ENCODE data around the gene TPST1. TPM values are rescaled to one million over a fixed set of nuclear protein-coding genes. Genes with fewer than 3 reads are reported as not detected.

TPST1 gene
- total RNA-seq, 1 experiment from 2014 or later = 15.9 TPM

- H4K5ac ChIP-seq (ENCODE audit: insufficient read length, low read depth, low read length) = no peak overlapping the region
- H2BK20ac ChIP-seq (ENCODE audit: low read depth, low read length, poor library complexity, severe bottlenecking) = no peak overlapping the region
- no peak overlapping the region for H3K18ac ChIP-seq (ENCODE audit: insufficient read length, low read depth, low read length)
- H3K23ac ChIP-seq (ENCODE audit: insufficient read length, low read depth, low read length) = no peak overlapping the region
- H4K91ac ChIP-seq (ENCODE audit: insufficient read length, low read depth, low read length) = no peak overlapping the region
- Mint-ChIP-seq H3K27me3 (ENCODE audit: low read depth) (no peaks in the 10 kb centered on the region), H3K4me1 (peaks cover 6% of the 10 kb centered on the region in 2 experiments; a peak in 3 of 4 replicates), H3K27ac (no peak overlapping the region), H3K9me3 (peaks cover 21 to 26% of the 10 kb centered on the region in 2 experiments), H3K4me3 (no peak overlapping the region), H3K36me3 (ENCODE audit: insufficient read depth in 1 of 3, low read depth in 3 of 3) (peaks cover 20 to 27% (median 21%) of the 10 kb centered on the region in 3 experiments)
- no peak overlapping the region for H2BK120ac ChIP-seq (ENCODE audit: low read depth, low read length, poor library complexity, severe bottlenecking)
- H2AFZ ChIP-seq (ENCODE audit: low read length) = no peak overlapping the region
- no peak for DNase-seq
- H3K4ac ChIP-seq (ENCODE audit: low read depth, low read length) = no peak overlapping the region
- TF ChIP-seq CTCF (conservative IDR thresholded peaks at IDR 0.05) = no peak
- H2BK15ac ChIP-seq (ENCODE audit: low read depth, low read length) = no peak overlapping the region
- H3T11ph ChIP-seq (ENCODE audit: low read length) = no peak overlapping the region
- no peak overlapping the region for H4K8ac ChIP-seq (replicated peaks; ENCODE audit: insufficient read length, low read depth, low read length)
- H3K79me2 ChIP-seq (ENCODE audit: insufficient read depth, low read length) = no peaks in the 10 kb centered on the region
- WGBS (ENCODE audit: extremely low coverage, insufficient read length, low lambda C conversion rate) = no CpG with 5 or more reads among the region's 2 CpGs
- no peak overlapping the region for H2BK12ac ChIP-seq (ENCODE audit: insufficient read length, low read depth, low read length)
- no peak overlapping the region for H3K14ac ChIP-seq (ENCODE audit: insufficient read depth, low read length)
- H3K23me2 ChIP-seq (ENCODE audit: insufficient read length, low read depth, low read length, poor library complexity, severe bottlenecking) = no peaks in the 10 kb centered on the region
- no peak overlapping the region for H3K9ac ChIP-seq (ENCODE audit: extremely low read depth, insufficient read length, low read length)
- no peaks in the 10 kb centered on the region for H3K4me1 ChIP-seq (ENCODE audit: insufficient read depth, low read length)
- no peak overlapping the region for H3K56ac ChIP-seq (ENCODE audit: insufficient read length, low read depth, low read length)
- no peak overlapping the region for H3K4me2 ChIP-seq (ENCODE audit: insufficient read depth, insufficient read length, low read length)
- no peaks in the 10 kb centered on the region for H3K79me1 ChIP-seq (ENCODE audit: insufficient read depth, low read depth, low read length, poor library complexity, severe bottlenecking)
- no peaks in the 10 kb centered on the region for H4K20me1 ChIP-seq (ENCODE audit: control insufficient read depth, insufficient read depth, insufficient read length)
- H2AK5ac ChIP-seq (ENCODE audit: insufficient read length, low read length) = no peak overlapping the region
- no peaks in the 10 kb centered on the region for H3K27me3 ChIP-seq (ENCODE audit: insufficient read depth, low read length)
- H2BK5ac ChIP-seq (ENCODE audit: insufficient read length, low read length) = no peak overlapping the region
- H3K27ac ChIP-seq (ENCODE audit: insufficient read length, low read depth, low read length) = no peak overlapping the region
- peaks cover 16% of the 10 kb centered on the region for H3K9me3 ChIP-seq (ENCODE audit: control insufficient read depth, low read depth, low read length)
These were observed 62.1 kb downstream of the TPST1 start for GRCh38 chr7:66267249-66267648.
